VCaP (cell line): ENCODE measurements around the gene DNA2.
"Not testable (repeated sequence)": the region's sequence is repeated elsewhere in the genome, so short reads cannot be mapped to it uniquely, and the experiment has no call there.

Experiments used
- H3K27ac ChIP-seq: fragments of 450-650 bp; 2 replicates; pipeline ENCODE4 v1.5.1; 2017
- CTCF ChIP-seq: fragments of 450-650 bp; conservative IDR thresholded peaks from 2 replicates; pipeline ENCODE4 v1.5.1; 2017; ENCODE audit warnings: mild to moderate bottlenecking, moderate library complexity

DNA2 gene

GRCh38 chr10:68470300-68470699 is 1.5 kb downstream of the DNA2 start:
- TF ChIP-seq CTCF = no peak
- peak overlapping the region; percentile 81; the same call in 1 of the 2 replicates for H3K27ac ChIP-seq

- no peak for TF ChIP-seq CTCF
- H3K27ac ChIP-seq = peak overlapping the region; percentile 81; the same call in 1 of the 2 replicates
Observed at GRCh38 chr10:68469838-68470237, 1.9 kb downstream of the DNA2 start.

- not testable (repeated sequence) for H3K27ac ChIP-seq
Observed at GRCh38 chr10:68464729-68465128, 7.0 kb downstream of the DNA2 start.

- TF ChIP-seq CTCF = no peak
- H3K27ac ChIP-seq = no peak overlapping the region
Observed at GRCh38 chr10:68463365-68464093, 8.2 kb downstream of the DNA2 start.

GRCh38 chr10:68462536-68462935 is 9.2 kb downstream of the DNA2 start:
- no peak for TF ChIP-seq CTCF
- H3K27ac ChIP-seq = no peak overlapping the region

GRCh38 chr10:68461032-68461431 is 10.7 kb downstream of the DNA2 start:
- H3K27ac ChIP-seq = no peak overlapping the region
- no peak for TF ChIP-seq CTCF

- H3K27ac ChIP-seq = not testable (repeated sequence)
Observed at GRCh38 chr10:68449698-68450097, 22.1 kb downstream of the DNA2 start.

GRCh38 chr10:68446179-68446578 is 25.6 kb downstream of the DNA2 start:
- TF ChIP-seq CTCF = no peak
- peak overlapping the region; percentile 69 for H3K27ac ChIP-seq

GRCh38 chr10:68442971-68443370 is 28.8 kb downstream of the DNA2 start:
- no peak for TF ChIP-seq CTCF
- H3K27ac ChIP-seq = no peak overlapping the region
